Measurements from ENCODE around the gene ZFYVE21. TPM values are rescaled to one million over a fixed set of nuclear protein-coding genes. Genes with fewer than 3 reads are reported as not detected.

ZFYVE21 gene
- total RNA-seq, 4 donors from 2014 or later, result 69.5 to 134 (median 89.3) TPM

DNA sequence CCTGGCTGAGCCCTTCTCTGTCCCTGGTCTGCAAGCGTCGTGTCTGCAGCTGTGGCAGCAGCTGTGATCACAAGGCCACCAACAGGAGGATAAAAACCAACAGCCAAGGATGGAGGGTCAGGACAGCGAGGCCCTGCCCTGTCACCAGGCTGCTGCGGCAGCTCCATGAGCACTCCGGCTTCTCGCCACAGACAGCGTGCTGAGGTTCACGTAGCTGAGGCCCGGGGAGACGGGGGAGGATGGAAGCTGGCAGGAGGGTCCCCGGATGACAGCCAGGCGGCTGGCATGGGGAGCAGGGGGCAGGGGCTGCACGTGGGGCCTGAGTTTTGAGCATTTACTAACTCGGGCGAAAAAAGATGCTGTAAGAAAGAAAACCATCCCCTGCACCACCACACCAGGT lies 5.8 kb upstream of the ZFYVE21 start:
- TF ChIP-seq, protein P1, sequence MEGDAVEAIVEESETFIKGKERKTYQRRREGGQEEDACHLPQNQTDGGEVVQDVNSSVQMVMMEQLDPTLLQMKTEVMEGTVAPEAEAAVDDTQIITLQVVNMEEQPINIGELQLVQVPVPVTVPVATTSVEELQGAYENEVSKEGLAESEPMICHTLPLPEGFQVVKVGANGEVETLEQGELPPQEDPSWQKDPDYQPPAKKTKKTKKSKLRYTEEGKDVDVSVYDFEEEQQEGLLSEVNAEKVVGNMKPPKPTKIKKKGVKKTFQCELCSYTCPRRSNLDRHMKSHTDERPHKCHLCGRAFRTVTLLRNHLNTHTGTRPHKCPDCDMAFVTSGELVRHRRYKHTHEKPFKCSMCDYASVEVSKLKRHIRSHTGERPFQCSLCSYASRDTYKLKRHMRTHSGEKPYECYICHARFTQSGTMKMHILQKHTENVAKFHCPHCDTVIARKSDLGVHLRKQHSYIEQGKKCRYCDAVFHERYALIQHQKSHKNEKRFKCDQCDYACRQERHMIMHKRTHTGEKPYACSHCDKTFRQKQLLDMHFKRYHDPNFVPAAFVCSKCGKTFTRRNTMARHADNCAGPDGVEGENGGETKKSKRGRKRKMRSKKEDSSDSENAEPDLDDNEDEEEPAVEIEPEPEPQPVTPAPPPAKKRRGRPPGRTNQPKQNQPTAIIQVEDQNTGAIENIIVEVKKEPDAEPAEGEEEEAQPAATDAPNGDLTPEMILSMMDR (IDR thresholded peaks at IDR 0.05), result no peak
- no peak for TF ChIP-seq POLR2A (IDR thresholded peaks at IDR 0.05)
- Histone ChIP-seq H3K27me3 (no peaks in the 10 kb centered on the region), H3K36me3 (peaks cover 0 to 36% (median 16%) of the 10 kb centered on the region in 3 donors), H3K4me3 (no peak overlapping the region), H3K27ac (peak overlapping the region in 2 of 4 donors; percentile 87 to 94), H3K9me3 (no peaks in the 10 kb centered on the region), H3K4me1 (peaks cover 59 to 100% (median 71%) of the 10 kb centered on the region in 3 donors)
- no peak for DNase-seq
- WGBS, 2 donors, result 80 to 82% methylated on average over 8 to 14 of the region's 15 CpGs
- intact Hi-C loops (cut with DNase I), result no loop called here

DNA sequence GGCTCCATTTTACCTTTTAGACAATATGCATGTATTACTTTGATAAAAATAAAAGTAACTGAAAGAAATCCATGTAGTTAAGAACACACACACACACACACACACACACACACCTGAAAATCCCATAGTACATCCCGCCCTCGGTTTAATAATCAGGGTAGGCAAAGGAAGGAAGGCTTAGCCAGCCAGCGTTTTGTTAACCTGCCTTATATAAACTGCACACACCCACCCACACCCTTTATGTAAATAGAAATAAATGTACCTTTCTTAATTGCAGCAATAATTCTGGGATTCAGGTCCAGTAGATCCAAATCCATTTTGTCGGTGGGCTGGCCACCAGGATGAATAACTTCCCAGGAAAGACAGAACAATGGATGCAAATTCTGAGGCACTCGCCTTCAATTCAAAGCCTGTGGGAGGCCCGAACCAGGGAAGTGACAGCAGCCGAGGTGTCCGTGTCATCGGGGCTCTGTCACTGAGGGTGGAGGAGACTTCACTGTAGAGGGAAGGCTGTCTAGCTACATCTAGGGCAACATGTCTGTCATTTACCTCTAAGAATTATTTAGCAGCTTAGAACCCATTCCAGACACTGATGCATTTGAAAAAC lies 4.7 kb upstream of the ZFYVE21 start:
- no peak for DNase-seq
- Histone ChIP-seq H3K4me1 (peaks cover 62 to 93% (median 71%) of the 10 kb centered on the region in 3 donors), H3K36me3 (peaks cover 0 to 25% (median 16%) of the 10 kb centered on the region in 3 donors), H3K27ac (peak overlapping the region; percentile 87 to 94 (median 90)), H3K27me3 (no peaks in the 10 kb centered on the region), H3K9me3 (no peaks in the 10 kb centered on the region), H3K4me3 (peak overlapping the region in 1 of 4 donors; percentile 28)
- intact Hi-C loops (cut with DNase I), result no loop called here
- TF ChIP-seq, protein P1 (IDR thresholded peaks at IDR 0.05), result no peak
- WGBS, 2 donors, result 45 to 48% methylated on average over 7 to 9 of the region's 9 CpGs

DNA sequence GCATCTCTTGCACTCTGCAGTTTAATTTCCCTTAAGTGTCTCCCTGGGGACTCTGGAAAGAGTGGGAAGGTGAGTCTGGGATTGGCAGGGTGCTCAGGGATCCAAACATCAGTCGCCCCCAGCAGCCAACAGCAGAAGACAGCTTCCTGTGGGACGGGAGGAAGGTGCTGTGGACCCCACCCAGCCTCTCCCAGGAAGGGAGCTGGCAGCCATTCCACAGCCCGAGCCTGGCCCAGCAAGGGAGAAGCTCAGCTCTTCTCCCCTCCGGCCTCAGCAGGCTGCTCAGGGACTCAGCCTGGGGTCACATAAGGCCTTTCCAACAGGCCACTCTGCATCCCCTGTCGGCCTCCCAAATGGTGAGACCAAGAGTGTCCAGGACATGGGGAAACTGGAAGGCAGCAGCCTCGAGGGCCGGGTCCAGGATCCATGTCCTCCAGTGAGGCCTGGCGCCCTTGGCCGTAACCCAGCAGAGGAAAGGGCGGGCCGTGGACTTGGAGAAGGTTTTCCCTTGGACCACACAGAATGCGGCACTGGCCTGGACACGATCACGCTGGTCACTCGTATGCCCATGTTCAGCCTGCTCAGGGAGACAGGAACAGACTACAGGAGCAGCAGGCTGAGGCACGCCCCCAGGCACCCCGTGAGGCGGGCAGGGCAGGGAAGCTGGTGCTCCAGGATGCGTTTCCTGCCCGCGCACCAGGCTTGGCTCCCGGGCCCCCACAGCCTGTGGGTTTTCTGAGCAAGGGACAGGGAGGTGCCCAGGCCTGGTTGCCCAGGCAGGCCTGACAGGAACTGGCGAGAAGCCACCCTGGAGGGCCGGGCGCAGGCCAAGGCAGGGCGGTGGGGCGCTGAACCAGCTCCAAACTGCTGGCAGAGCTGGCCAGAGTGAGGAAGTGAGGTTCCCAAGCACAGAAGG lies 3.8 kb upstream of the ZFYVE21 start:
- 19 to 36% methylated on average over 4 to 8 of the region's 27 CpGs for WGBS, 2 donors
- H3K4me1 ChIP-seq, result peaks cover 65 to 91% (median 75%) of the 10 kb centered on the region in 3 donors

DNA sequence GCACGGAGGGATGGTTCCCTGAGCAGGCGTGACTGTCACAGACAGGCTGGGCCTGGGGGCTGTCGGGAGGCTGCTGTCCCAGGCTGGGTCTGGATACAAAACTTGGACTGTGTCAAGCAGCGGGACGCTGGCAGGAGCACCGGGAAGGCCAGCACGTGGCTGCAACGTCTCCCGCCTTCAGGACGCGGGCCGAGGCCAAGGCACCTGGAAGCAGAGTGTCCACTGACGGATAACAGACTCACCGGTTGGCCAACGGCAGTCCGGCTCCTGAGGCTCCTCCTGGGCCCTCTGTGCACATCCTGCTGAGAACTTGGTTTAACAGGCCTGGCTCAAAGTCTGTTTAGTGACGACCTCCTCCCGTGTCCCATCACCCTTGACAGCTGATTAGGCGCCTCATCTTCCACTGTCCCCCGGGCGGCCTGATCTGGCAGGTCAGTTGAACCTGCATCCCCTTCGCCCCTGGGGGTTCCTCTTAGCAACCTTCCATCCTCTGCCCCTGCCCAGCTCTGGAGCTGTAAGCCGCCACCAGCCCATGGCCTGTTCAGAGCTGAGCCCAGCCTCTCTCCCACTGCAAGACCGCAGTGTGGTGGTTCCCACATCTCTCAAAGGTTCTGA lies 2.9 kb upstream of the ZFYVE21 start:
- DNase-seq, result no peak
- 63 to 65% methylated on average over 9 to 16 of the region's 24 CpGs for whole genome bisulfite sequencing, 2 donors
- H3K4me1 ChIP-seq, result peaks cover 65 to 91% (median 84%) of the 10 kb centered on the region in 3 donors
- peak overlapping the region in 1 of 4 donors; percentile 3 for H3K4me3 ChIP-seq
- no peaks in the 10 kb centered on the region for H3K9me3 ChIP-seq
- H3K27me3 ChIP-seq, result no peaks in the 10 kb centered on the region
- no peak for TF ChIP-seq POLR2A (IDR thresholded peaks at IDR 0.05)
- TF ChIP-seq, protein P1 (IDR thresholded peaks at IDR 0.05), result no peak
- intact Hi-C loops (cut with DNase I), result no loop called here
- peak overlapping the region; percentile 87 to 94 (median 90) for H3K27ac ChIP-seq
- peaks cover 0 to 10% (median under 1%) of the 10 kb centered on the region in 3 donors for H3K36me3 ChIP-seq

More for the DNA sequence above, 3.8 kb upstream of the ZFYVE21 start:
- no peak for DNase-seq
- Histone ChIP-seq H3K27me3 (no peaks in the 10 kb centered on the region), H3K36me3 (peaks cover 0 to 16% (median 9%) of the 10 kb centered on the region in 3 donors), H3K27ac (peak overlapping the region; percentile 87 to 94 (median 90)), H3K4me3 (peak overlapping the region in 1 of 4 donors; percentile 28), H3K9me3 (no peaks in the 10 kb centered on the region)
- intact Hi-C loops (cut with DNase I), result no loop called here
- TF ChIP-seq, protein P1 (IDR thresholded peaks at IDR 0.05), result no peak
- no peak for TF ChIP-seq POLR2A (IDR thresholded peaks at IDR 0.05)
